Smooth muscle cell (in vitro differentiated cells): ENCODE data around the gene EPHB1. TPM values are rescaled to one million over a fixed set of nuclear protein-coding genes. Genes with fewer than 3 reads are reported as not detected.
"Not testable (repeated sequence)": the region's sequence is repeated elsewhere in the genome, so short reads cannot be mapped to it uniquely, and the experiment has no call there.

Source experiments
- DNase-seq: peaks from one replicate; lab custom pipeline; 2025; ENCODE audit not compliant: unreplicated experiment; lab: John Stamatoyannopoulos, UW
- H2AFZ ChIP-seq: fragments of 200-600 bp; sonication (generic); 2 replicates; pipeline ENCODE4 v1.6.0; 2016; ENCODE audit warnings: antibody characterized with exemption, low read depth, mild to moderate bottlenecking
- H3F3A ChIP-seq: fragments of 200-600 bp; sonication (generic); 2 replicates; pipeline ENCODE4 v1.6.0; 2017; ENCODE audit warnings: antibody characterized with exemption, low read depth
- H3K27ac ChIP-seq: fragments of 200-600 bp; sonication (generic); 2 replicates; pipeline ENCODE4 v1.5.1; 2016; ENCODE audit warnings: low read depth, mild to moderate bottlenecking
- H3K27me3 ChIP-seq: fragments of 200-600 bp; sonication (generic); 2 replicates; pipeline ENCODE4 v1.6.1; 2016; ENCODE audit warnings: low read depth, mild to moderate bottlenecking
- H3K36me3 ChIP-seq: fragments of 200-600 bp; sonication (generic); 2 replicates; pipeline ENCODE4 v1.5.1; 2016; ENCODE audit warnings: low read depth
- H3K4me1 ChIP-seq: fragments of 200-600 bp; sonication (generic); 2 replicates; pipeline ENCODE4 v1.5.1; 2016; ENCODE audit warnings: low read depth
- H3K4me2 ChIP-seq: fragments of 200-600 bp; sonication (generic); 2 replicates; pipeline ENCODE4 v1.6.0; 2016; ENCODE audit warnings: mild to moderate bottlenecking
- H3K4me3 ChIP-seq: fragments of 200-600 bp; sonication (generic); 2 replicates; pipeline ENCODE4 v1.5.1; 2016; ENCODE audit warnings: mild to moderate bottlenecking
- H3K79me2 ChIP-seq: fragments of 200-600 bp; sonication (generic); 2 replicates; pipeline ENCODE4 v1.6.0; 2016; ENCODE audit warnings: low read depth, mild to moderate bottlenecking
- H3K9ac ChIP-seq: fragments of 200-600 bp; sonication (generic); 2 replicates; pipeline ENCODE4 v1.6.0; 2016; ENCODE audit warnings: low read depth
- H3K9me3 ChIP-seq: fragments of 200-600 bp; sonication (generic); replicated peaks from 2 replicates; pipeline ENCODE4 v1.5.1; 2016; ENCODE audit warnings: low read depth
- H4K20me1 ChIP-seq: fragments of 200-600 bp; sonication (generic); 2 replicates; pipeline ENCODE4 v1.6.0; 2016; ENCODE audit warnings: low read depth
- WGBS: methylation state at CpG from one replicate; pipeline ENCODE4 v1.1.7; 2016; ENCODE audit warnings: low lambda C conversion rate; 5-methylcytosine and 5-hydroxymethylcytosine counted together
- polyA plus RNA-seq: library from polyadenylated mRNA; unstranded; fragments of >200 nt; fragmentation: Nextera tagmentation; extraction: Ambion mirVana; gene quantifications from 2 replicates; pipeline ENCODE4 v1.2.1, GENCODE V29; 2016
- total RNA-seq: library from RNA; depleted of rRNA; stranded (reverse); fragments of >200 nt; gene quantifications from 2 replicates; pipeline ENCODE4 v1.2.3, GENCODE V29; 2014
- TF ChIP-seq, protein P1 (sequence below): fragments of 200-600 bp; sonication (generic); IDR thresholded peaks from 2 replicates; pipeline ENCODE4 v1.5.1; 2017; ENCODE audit warnings: borderline replicate concordance, mild to moderate bottlenecking, antibody characterized with exemption; ENCODE audit not compliant: insufficient read depth, poor library complexity, severe bottlenecking

EPHB1 gene
- total and polyA plus RNA-seq, 2 experiments from 2014 or later: 2.5 to 2.6 TPM

DNA sequence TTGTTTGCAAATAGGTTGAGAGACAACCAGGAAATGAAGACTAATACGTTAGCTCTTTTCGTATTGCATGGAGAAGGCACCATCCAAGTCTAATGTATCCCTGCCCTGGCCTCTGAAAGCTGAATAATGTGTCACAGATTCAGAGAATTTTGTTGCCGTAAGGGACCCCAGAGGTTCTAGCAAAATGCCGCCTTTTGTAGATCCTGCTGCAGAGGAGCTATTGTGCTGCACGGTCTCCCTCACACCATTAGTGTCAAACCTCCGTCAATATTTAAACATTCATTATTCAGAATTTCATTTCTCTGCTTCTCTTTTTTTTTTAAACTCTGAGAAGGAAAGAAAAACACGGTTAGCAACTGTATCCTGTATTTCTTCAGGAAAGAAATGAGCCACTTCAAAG, 238.7 kb downstream of the EPHB1 start:
- Histone ChIP-seq H4K20me1 (no peaks in the 10 kb centered on the region), H3K4me1 (peaks cover 4% of the 10 kb centered on the region), H3F3A (no peaks in the 10 kb centered on the region), H3K27ac (no peak overlapping the region), H3K27me3 (peaks cover 18% of the 10 kb centered on the region), H2AFZ (no peak overlapping the region), H3K9me3 (no peaks in the 10 kb centered on the region), H3K4me2 (no peak overlapping the region), H3K36me3 (no peaks in the 10 kb centered on the region), H3K79me2 (no peaks in the 10 kb centered on the region), H3K9ac (no peak overlapping the region), H3K4me3 (no peak overlapping the region)
- WGBS: 95% methylated on average over 7 of the region's 7 CpGs
- TF ChIP-seq, protein P1, sequence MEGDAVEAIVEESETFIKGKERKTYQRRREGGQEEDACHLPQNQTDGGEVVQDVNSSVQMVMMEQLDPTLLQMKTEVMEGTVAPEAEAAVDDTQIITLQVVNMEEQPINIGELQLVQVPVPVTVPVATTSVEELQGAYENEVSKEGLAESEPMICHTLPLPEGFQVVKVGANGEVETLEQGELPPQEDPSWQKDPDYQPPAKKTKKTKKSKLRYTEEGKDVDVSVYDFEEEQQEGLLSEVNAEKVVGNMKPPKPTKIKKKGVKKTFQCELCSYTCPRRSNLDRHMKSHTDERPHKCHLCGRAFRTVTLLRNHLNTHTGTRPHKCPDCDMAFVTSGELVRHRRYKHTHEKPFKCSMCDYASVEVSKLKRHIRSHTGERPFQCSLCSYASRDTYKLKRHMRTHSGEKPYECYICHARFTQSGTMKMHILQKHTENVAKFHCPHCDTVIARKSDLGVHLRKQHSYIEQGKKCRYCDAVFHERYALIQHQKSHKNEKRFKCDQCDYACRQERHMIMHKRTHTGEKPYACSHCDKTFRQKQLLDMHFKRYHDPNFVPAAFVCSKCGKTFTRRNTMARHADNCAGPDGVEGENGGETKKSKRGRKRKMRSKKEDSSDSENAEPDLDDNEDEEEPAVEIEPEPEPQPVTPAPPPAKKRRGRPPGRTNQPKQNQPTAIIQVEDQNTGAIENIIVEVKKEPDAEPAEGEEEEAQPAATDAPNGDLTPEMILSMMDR: no peak
- DNase-seq: no peak

- no peak overlapping the region for H3K27ac ChIP-seq
- WGBS: 85% methylated on average over 4 of the region's 4 CpGs
- peaks cover 4% of the 10 kb centered on the region for H3K4me1 ChIP-seq
- H3K36me3 ChIP-seq: no peaks in the 10 kb centered on the region
- no peaks in the 10 kb centered on the region for H4K20me1 ChIP-seq
- no peaks in the 10 kb centered on the region for H3F3A ChIP-seq
- no peak for DNase-seq
- TF ChIP-seq, protein P1: no peak
- no peak overlapping the region for H3K4me3 ChIP-seq
- H3K4me2 ChIP-seq: no peak overlapping the region
- no peak overlapping the region for H3K9ac ChIP-seq
- H3K79me2 ChIP-seq: no peaks in the 10 kb centered on the region
- H2AFZ ChIP-seq: no peak overlapping the region
- no peaks in the 10 kb centered on the region for H3K9me3 ChIP-seq
- peaks cover 18% of the 10 kb centered on the region for H3K27me3 ChIP-seq
Measured at GRCh38 chr3:135034291-135034768, 239.3 kb downstream of the EPHB1 start.

DNA sequence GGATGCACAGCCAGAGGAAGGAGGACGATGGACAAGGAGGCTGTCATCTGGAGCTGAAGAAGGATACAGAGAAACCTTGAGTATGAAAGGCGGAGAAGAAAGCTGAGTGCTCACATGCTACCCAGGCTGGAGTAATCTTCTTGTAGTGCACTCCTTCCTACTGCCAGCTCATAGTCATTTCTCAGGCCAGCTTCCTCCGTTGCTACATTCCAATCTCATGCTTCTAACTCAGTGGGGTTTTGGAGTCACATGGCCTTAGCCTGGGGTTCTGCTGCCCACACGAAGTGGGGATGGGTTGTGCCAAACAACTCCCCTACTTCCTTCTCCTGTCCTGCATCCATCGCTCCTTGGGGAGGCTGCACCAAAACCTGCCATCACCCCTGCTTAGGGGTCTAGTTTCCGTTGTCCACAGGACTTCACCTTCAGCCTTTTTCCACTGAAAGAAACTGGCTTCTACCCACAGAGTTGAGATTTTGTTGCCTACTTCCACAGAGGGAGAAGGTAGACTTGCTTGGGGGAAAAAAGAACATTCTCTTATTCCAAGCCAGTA, 239.9 kb downstream of the EPHB1 start:
- Histone ChIP-seq H3K9ac (no peak overlapping the region), H3K36me3 (no peaks in the 10 kb centered on the region), H4K20me1 (no peaks in the 10 kb centered on the region), H3K79me2 (no peaks in the 10 kb centered on the region), H3K4me2 (no peak overlapping the region), H3K4me1 (peaks cover 4% of the 10 kb centered on the region), H3K27ac (no peak overlapping the region), H3K27me3 (peaks cover 18% of the 10 kb centered on the region), H3K4me3 (no peak overlapping the region), H3K9me3 (no peaks in the 10 kb centered on the region), H2AFZ (no peak overlapping the region), H3F3A (no peaks in the 10 kb centered on the region)
- WGBS: 76% methylated on average over 6 of the region's 6 CpGs
- DNase-seq: no peak
- TF ChIP-seq, protein P1: no peak

DNA sequence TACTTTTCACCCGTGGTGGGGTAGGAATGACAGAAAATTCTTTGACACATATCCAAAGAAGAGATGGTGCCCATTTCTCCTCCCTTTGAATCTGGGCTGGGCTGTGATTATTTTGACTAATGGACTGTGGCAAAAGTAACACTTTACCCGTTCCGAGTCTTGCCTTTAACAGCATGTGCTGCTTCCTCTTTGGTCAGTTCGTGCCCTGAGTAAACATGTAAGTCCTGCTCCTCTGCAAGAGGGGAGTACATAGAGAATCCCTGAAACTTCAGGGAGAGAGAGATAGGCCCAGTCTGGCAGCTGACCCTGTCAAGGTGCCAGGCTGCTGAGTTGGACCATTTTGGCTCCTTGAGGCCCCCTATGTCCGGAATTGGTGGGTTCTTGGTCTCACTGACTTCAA, 243.1 kb downstream of the EPHB1 start:
- Histone ChIP-seq H3K4me1 (peaks cover 11% of the 10 kb centered on the region), H4K20me1 (no peaks in the 10 kb centered on the region), H3K4me3 (no peak overlapping the region), H3K36me3 (no peaks in the 10 kb centered on the region), H3K9ac (no peak overlapping the region), H3K79me2 (no peaks in the 10 kb centered on the region), H3K27ac (no peak overlapping the region), H3K4me2 (no peak overlapping the region), H2AFZ (no peak overlapping the region), H3K27me3 (no peaks in the 10 kb centered on the region), H3K9me3 (no peaks in the 10 kb centered on the region), H3F3A (no peaks in the 10 kb centered on the region)
- no peak for DNase-seq
- 92% methylated on average over 5 of the region's 5 CpGs for WGBS
- TF ChIP-seq, protein P1: no peak

GRCh38 chr3:135039536-135039935, 244.5 kb downstream of the EPHB1 start:
- 95% methylated on average over 15 of the region's 22 CpGs for WGBS
- H3F3A ChIP-seq, H3K36me3 ChIP-seq, H3K9me3 ChIP-seq, H3K79me2 ChIP-seq, H3K27ac ChIP-seq, H4K20me1 ChIP-seq, H2AFZ ChIP-seq, H3K27me3 ChIP-seq, H3K9ac ChIP-seq, H3K4me2 ChIP-seq, DNase-seq, H3K4me3 ChIP-seq: not testable (repeated sequence)
- peaks cover 11% of the 10 kb centered on the region for H3K4me1 ChIP-seq
